Measurements from ENCODE around the gene C1QTNF6.
A peak's percentile ranks its signal among the peaks of the same experiment; 100 is the strongest.
"Not testable (repeated sequence)": the region's sequence is repeated elsewhere in the genome, so short reads cannot be mapped to it uniquely, and the experiment has no call there.

C1QTNF6 gene

GRCh38 chr22:37187891-37188761 is at the start of gene C1QTNF6:
C1QTNF6 (minus strand) TSS chr22:37188247; CDS start chr22:37188213, 34 bp downstream.
- DNase-seq, result no peak

GRCh38 chr22:37235897-37236607 is 48.0 kb upstream of the C1QTNF6 start:
- DNase-seq, result no peak

GRCh38 chr22:37234736-37235711 is 47.0 kb upstream of the C1QTNF6 start:
- DNase-seq, result no peak

- no peak for DNase-seq
Measured at GRCh38 chr22:37233751-37234631, 45.9 kb upstream of the C1QTNF6 start.

GRCh38 chr22:37233371-37233750 is 45.3 kb upstream of the C1QTNF6 start:
- not testable (repeated sequence) for DNase-seq

- no peak for DNase-seq
Measured at GRCh38 chr22:37232140-37232998, 44.3 kb upstream of the C1QTNF6 start.

GRCh38 chr22:37231406-37232139 is 43.5 kb upstream of the C1QTNF6 start:
- DNase-seq, result no peak

GRCh38 chr22:37230673-37231405 is 42.8 kb upstream of the C1QTNF6 start:
- DNase-seq, result no peak

- DNase-seq, result no peak
Measured at GRCh38 chr22:37229805-37230672, 42.0 kb upstream of the C1QTNF6 start.

GRCh38 chr22:37229012-37229804 is 41.2 kb upstream of the C1QTNF6 start:
- no peak for DNase-seq

GRCh38 chr22:37228106-37229011 is 40.3 kb upstream of the C1QTNF6 start:
- peak in 8 of 51 donors; percentile 22 to 36 (median 25) for DNase-seq

GRCh38 chr22:37226514-37226913 is 38.5 kb upstream of the C1QTNF6 start:
- DNase-seq, result no peak

- no peak for DNase-seq
Measured at GRCh38 chr22:37226087-37226486, 38.0 kb upstream of the C1QTNF6 start.

GRCh38 chr22:37225481-37225880 is 37.4 kb upstream of the C1QTNF6 start:
- DNase-seq, result no peak
